Activated CD4-positive, alpha-beta T cell treated with anti-CD3 and anti-CD28 coated beads, Interleukin-2, amount 50 U/mL, for 48 hours (primary cell): ENCODE results near the gene STYX.
"Not testable (repeated sequence)": the region's sequence is repeated elsewhere in the genome, so short reads cannot be mapped to it uniquely, and the experiment has no call there.

Source experiments
- DNase-seq, 2 experiments: peaks; one replicate each; pipeline ENCODE4 v3.0.0-alpha.2; 2020

The STYX gene

GRCh38 chr14:52729925-52730708, at the start of gene STYX:
Gene STYX (plus strand): TSS chr14:52730166. CDS start chr14:52730475, 309 bp downstream.
- peak; percentile 99 for DNase-seq

GRCh38 chr14:52683985-52684520, 45.9 kb upstream of the STYX start:
- no peak for DNase-seq

GRCh38 chr14:52686176-52686575, 43.8 kb upstream of the STYX start:
- no peak for DNase-seq

GRCh38 chr14:52690983-52691760, 38.8 kb upstream of the STYX start:
- DNase-seq, result no peak

- no peak for DNase-seq
Observed at GRCh38 chr14:52692248-52692962, 37.6 kb upstream of the STYX start.

- DNase-seq, result no peak
Observed at GRCh38 chr14:52693036-52693435, 36.9 kb upstream of the STYX start.

- DNase-seq, result no peak
Observed at GRCh38 chr14:52693532-52693931, 36.4 kb upstream of the STYX start.

GRCh38 chr14:52694761-52695480, 35.0 kb upstream of the STYX start:
- DNase-seq, result peak; percentile 57 to 69

GRCh38 chr14:52695481-52696091, 34.4 kb upstream of the STYX start, which contains the start of gene ERO1A:
Gene ERO1A (minus strand): TSS chr14:52695558. CDS start chr14:52695481, 77 bp downstream.
- peak; percentile 75 to 81 for DNase-seq

- DNase-seq, result no peak
Observed at GRCh38 chr14:52700701-52701172, 29.2 kb upstream of the STYX start.

GRCh38 chr14:52701223-52701622, 28.7 kb upstream of the STYX start:
- DNase-seq, result no peak

GRCh38 chr14:52703225-52703624, 26.7 kb upstream of the STYX start:
- no peak for DNase-seq

GRCh38 chr14:52703664-52704063, 26.3 kb upstream of the STYX start:
- no peak for DNase-seq

- peak; percentile 45 to 61 for DNase-seq
Observed at GRCh38 chr14:52706286-52706685, 23.7 kb upstream of the STYX start.

- peak; percentile 96 to 98 for DNase-seq
Observed at GRCh38 chr14:52706724-52707706, 23.0 kb upstream of the STYX start, which contains the start of gene PSMC6. Gene PSMC6 (plus strand): TSS chr14:52707200. CDS start chr14:52707220, 20 bp downstream.

GRCh38 chr14:52711666-52712065, 18.3 kb upstream of the STYX start:
- no peak for DNase-seq

- DNase-seq, result no peak
Observed at GRCh38 chr14:52716155-52716554, 13.8 kb upstream of the STYX start.

GRCh38 chr14:52723514-52724359, 6.2 kb upstream of the STYX start:
- no peak for DNase-seq

- no peak for DNase-seq
Observed at GRCh38 chr14:52724360-52724644, 5.7 kb upstream of the STYX start.

- DNase-seq, result not testable (repeated sequence)
Observed at GRCh38 chr14:52727509-52727908, 2.5 kb upstream of the STYX start.
